ENCODE measurements around the gene ZSWIM3.
"Not testable (repeated sequence)": the region's sequence is repeated elsewhere in the genome, so short reads cannot be mapped to it uniquely, and the experiment has no call there.

- not testable (repeated sequence) for TF ChIP-seq ZNF274 (IDR thresholded peaks at IDR 0.05; ENCODE audit: borderline replicate concordance, extremely low read depth, low read length); CTCF (IDR thresholded peaks at IDR 0.05; ENCODE audit: control extremely low read depth in 1 of 3, insufficient read depth in 1 of 3, low read depth in 1 of 3, low read length in 3 of 3); SUZ12 (IDR thresholded peaks at IDR 0.05; ENCODE audit: low read length); SP1 (IDR thresholded peaks at IDR 0.05; ENCODE audit: low read depth, low read length); POLR2A (IDR thresholded peaks at IDR 0.05; ENCODE audit: control extremely low read depth in 1 of 2, low read depth in 2 of 2, low read length in 2 of 2)
Measured at GRCh38 chr20:45901332-45901731, 43.9 kb downstream of the ZSWIM3 start.
